MM.1S (cell line): Measurements from ENCODE around the gene ADCY10.
"Not testable (repeated sequence)": the region's sequence is repeated elsewhere in the genome, so short reads cannot be mapped to it uniquely, and the experiment has no call there.

Source experiments
- DNase-seq: peaks from one replicate; pipeline ENCODE4 v3.0.0-alpha.2; 2015
- H2AFZ ChIP-seq: fragments of 300-600 bp; sonication (generic); 2 replicates; pipeline ENCODE4 v1.6.0; 2016; ENCODE audit warnings: antibody characterized with exemption, low read length
- H3F3A ChIP-seq: fragments of 300-600 bp; sonication (generic); 2 replicates; pipeline ENCODE4 v1.6.1; 2016; ENCODE audit warnings: mild to moderate bottlenecking, antibody characterized with exemption, low read length, moderate library complexity, mixed read lengths; ENCODE audit not compliant: insufficient read depth
- H3K27ac ChIP-seq: fragments of 300-600 bp; sonication (generic); 2 replicates; pipeline ENCODE4 v1.5.1; 2016; ENCODE audit warnings: mild to moderate bottlenecking, low read length
- H3K27me3 ChIP-seq: fragments of 300-600 bp; sonication (generic); replicated peaks from 2 replicates; pipeline ENCODE4 v1.6.0; 2016; ENCODE audit warnings: low read length; ENCODE audit not compliant: insufficient read depth
- H3K36me3 ChIP-seq: fragments of 300-600 bp; sonication (generic); replicated peaks from 2 replicates; pipeline ENCODE4 v1.6.1; 2016; ENCODE audit warnings: mild to moderate bottlenecking, low read length, mixed read lengths; ENCODE audit not compliant: insufficient read depth
- H3K4me1 ChIP-seq: fragments of 300-600 bp; sonication (generic); 2 replicates; pipeline ENCODE4 v1.6.1; 2016; ENCODE audit warnings: low read length, mixed read lengths
- H3K4me2 ChIP-seq: fragments of 300-600 bp; sonication (generic); 2 replicates; pipeline ENCODE4 v1.6.0; 2016; ENCODE audit warnings: low read depth, low read length
- H3K4me3 ChIP-seq: fragments of 300-600 bp; sonication (generic); 2 replicates; pipeline ENCODE4 v1.5.1; 2016; ENCODE audit warnings: low read length, mixed read lengths
- H3K79me2 ChIP-seq: fragments of 300-600 bp; sonication (generic); 2 replicates; pipeline ENCODE4 v1.6.1; 2016; ENCODE audit warnings: mixed run types, low read length, mixed read lengths
- H3K9ac ChIP-seq: fragments of 300-600 bp; sonication (generic); 2 replicates; pipeline ENCODE4 v1.6.1; 2016; ENCODE audit warnings: low read length, mixed read lengths
- H3K9me2 ChIP-seq: fragments of 300-600 bp; sonication (generic); replicated peaks from 2 replicates; pipeline ENCODE4 v1.6.1; 2016; ENCODE audit warnings: mild to moderate bottlenecking, low read length, mixed read lengths; ENCODE audit not compliant: insufficient read depth
- H3K9me3 ChIP-seq: fragments of 300-600 bp; sonication (generic); replicated peaks from 2 replicates; pipeline ENCODE4 v1.6.1; 2016; ENCODE audit warnings: mild to moderate bottlenecking, low read length, mixed read lengths; ENCODE audit not compliant: insufficient read depth
- H4K20me1 ChIP-seq: fragments of 300-600 bp; sonication (generic); 2 replicates; pipeline ENCODE4 v1.6.1; 2016; ENCODE audit warnings: mild to moderate bottlenecking, low read length, moderate library complexity, mixed read lengths; ENCODE audit not compliant: insufficient read depth
- EZH2 ChIP-seq: fragments of 300-600 bp; sonication (generic); optimal IDR thresholded peaks from 2 replicates; pipeline ENCODE3; 2017; ENCODE audit warnings: low read depth, mild to moderate bottlenecking, antibody characterized with exemption, low read length, mixed read lengths
- EZH2phosphoT487 ChIP-seq: fragments of 300-600 bp; sonication (generic); IDR thresholded peaks from 2 replicates; pipeline ENCODE4 v1.6.1; 2018; ENCODE audit warnings: antibody characterized with exemption, low read length
- TF ChIP-seq, protein P1 (sequence below): fragments of 300-600 bp; sonication (generic); IDR thresholded peaks from 2 replicates; pipeline ENCODE4 v1.5.1; 2016; ENCODE audit warnings: antibody characterized with exemption, low read length, mixed read lengths

ADCY10 gene

DNA sequence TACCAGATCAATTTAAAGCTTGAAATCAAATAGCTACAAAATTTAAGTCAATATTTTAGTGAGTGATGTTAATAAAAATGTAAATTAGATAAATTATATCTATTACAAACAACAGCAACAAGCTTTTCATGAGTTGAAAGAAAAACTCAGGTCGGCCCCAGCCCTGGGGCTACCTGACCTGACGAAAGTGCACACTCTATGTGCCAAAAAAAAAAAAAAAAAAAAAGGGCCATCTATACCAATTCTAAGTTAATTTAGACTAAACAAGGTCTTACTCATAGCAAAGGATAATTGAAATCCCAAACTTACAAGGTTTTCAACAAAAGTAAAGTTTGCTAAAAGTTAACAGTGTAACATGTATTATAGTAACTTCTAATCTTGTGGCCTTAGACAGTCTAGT, 47.6 kb downstream of the ADCY10 start:
- H3K4me1 ChIP-seq, H3K36me3 ChIP-seq, H3K27me3 ChIP-seq, H3K4me2 ChIP-seq, H3K27ac ChIP-seq, H3K79me2 ChIP-seq, H4K20me1 ChIP-seq, H3K9ac ChIP-seq, H3K9me3 ChIP-seq, H3K9me2 ChIP-seq, H3K4me3 ChIP-seq, H2AFZ ChIP-seq, DNase-seq, H3F3A ChIP-seq: not testable (repeated sequence)

DNA sequence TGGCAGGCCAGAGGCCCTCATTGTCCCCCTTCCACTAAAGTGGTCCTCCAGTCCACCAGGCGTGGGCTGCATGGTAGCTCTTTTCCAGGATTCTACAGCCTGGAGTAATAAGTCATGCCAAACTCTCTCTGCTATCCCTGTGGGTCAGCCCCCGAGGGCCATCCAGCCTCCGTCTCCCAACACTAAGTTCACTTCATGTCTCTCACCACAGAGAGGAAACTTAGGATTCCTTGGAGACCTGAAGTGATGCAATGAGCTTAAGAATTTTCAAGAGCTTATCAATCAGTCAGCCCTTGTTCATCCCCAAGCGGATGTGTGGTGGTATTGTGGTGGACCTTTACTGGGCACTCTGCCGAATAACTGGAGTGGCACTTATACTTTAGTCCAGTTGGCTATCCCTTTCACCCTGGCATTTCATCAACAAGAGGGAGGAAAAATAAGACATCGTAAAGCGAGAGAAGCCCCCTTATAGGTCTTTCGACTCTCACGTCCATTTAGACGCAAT, 48.1 kb downstream of the ADCY10 start:
- not testable (repeated sequence) for H3K4me1 ChIP-seq, H3K4me2 ChIP-seq, DNase-seq, H3K4me3 ChIP-seq, H3K9me2 ChIP-seq, H3K9me3 ChIP-seq, H3F3A ChIP-seq, H3K27me3 ChIP-seq, H3K9ac ChIP-seq, H3K27ac ChIP-seq, H2AFZ ChIP-seq, H3K79me2 ChIP-seq, H4K20me1 ChIP-seq, H3K36me3 ChIP-seq

- not testable (repeated sequence) for H4K20me1 ChIP-seq, H3K36me3 ChIP-seq, H3F3A ChIP-seq, H2AFZ ChIP-seq, H3K4me3 ChIP-seq, H3K9me3 ChIP-seq, H3K9ac ChIP-seq, H3K79me2 ChIP-seq, DNase-seq, H3K9me2 ChIP-seq, H3K27ac ChIP-seq, H3K4me2 ChIP-seq, H3K4me1 ChIP-seq, H3K27me3 ChIP-seq
These were observed 48.7 kb downstream of the ADCY10 start for GRCh38 chr1:167865193-167865592.

DNA sequence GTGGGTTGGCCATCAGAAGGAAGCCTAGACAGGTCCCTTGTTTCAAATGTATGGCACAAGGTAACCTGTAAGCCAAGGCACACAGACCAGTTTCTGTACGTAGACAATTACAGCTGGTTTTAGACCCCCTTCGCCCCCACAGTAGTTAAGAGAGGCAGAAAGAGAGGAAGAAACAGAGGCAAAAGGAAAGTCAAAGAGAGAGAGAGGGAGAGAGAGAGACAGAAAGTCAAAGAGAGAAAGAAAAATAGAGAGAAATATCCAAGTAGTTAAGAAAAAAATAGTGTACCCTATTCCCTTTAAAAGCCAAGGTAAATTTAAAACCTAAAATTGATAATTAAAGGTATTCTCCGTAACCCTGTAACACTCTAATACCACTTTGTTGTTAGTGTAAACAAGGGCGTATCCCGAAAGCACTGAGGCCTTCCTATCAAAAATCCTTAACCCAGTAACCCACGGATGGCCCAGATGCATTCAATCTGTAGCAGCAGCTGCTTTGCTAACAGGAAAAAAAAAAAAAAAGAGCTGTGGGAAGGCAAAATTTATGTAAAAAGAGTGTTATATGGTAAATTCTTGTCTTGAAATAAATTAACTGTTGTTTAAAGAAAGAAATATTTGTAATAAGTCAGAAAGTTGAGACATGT, 49.4 kb downstream of the ADCY10 start:
- Histone ChIP-seq H3K27me3 (no peaks in the 10 kb centered on the region), H3K9ac (no peak overlapping the region), H3K4me2 (no peak overlapping the region), H3K36me3 (no peaks in the 10 kb centered on the region), H3K4me3 (no peak overlapping the region), H2AFZ (no peak overlapping the region), H4K20me1 (no peaks in the 10 kb centered on the region), H3F3A (no peaks in the 10 kb centered on the region), H3K27ac (no peak overlapping the region), H3K4me1 (no peaks in the 10 kb centered on the region), H3K79me2 (no peaks in the 10 kb centered on the region), H3K9me3 (no peaks in the 10 kb centered on the region), H3K9me2 (no peaks in the 10 kb centered on the region)
- DNase-seq: no peak
- no peak for TF ChIP-seq EZH2

GRCh38 chr1:167863921-167864279, 50.0 kb downstream of the ADCY10 start:
- H3K9ac ChIP-seq: no peak overlapping the region
- H3K79me2 ChIP-seq: no peaks in the 10 kb centered on the region
- TF ChIP-seq EZH2 (no peak), EZH2phosphoT487 (no peak)
- TF ChIP-seq, protein P1, sequence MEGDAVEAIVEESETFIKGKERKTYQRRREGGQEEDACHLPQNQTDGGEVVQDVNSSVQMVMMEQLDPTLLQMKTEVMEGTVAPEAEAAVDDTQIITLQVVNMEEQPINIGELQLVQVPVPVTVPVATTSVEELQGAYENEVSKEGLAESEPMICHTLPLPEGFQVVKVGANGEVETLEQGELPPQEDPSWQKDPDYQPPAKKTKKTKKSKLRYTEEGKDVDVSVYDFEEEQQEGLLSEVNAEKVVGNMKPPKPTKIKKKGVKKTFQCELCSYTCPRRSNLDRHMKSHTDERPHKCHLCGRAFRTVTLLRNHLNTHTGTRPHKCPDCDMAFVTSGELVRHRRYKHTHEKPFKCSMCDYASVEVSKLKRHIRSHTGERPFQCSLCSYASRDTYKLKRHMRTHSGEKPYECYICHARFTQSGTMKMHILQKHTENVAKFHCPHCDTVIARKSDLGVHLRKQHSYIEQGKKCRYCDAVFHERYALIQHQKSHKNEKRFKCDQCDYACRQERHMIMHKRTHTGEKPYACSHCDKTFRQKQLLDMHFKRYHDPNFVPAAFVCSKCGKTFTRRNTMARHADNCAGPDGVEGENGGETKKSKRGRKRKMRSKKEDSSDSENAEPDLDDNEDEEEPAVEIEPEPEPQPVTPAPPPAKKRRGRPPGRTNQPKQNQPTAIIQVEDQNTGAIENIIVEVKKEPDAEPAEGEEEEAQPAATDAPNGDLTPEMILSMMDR: no peak
- H3F3A ChIP-seq: no peaks in the 10 kb centered on the region
- H3K9me2 ChIP-seq: no peaks in the 10 kb centered on the region
- no peaks in the 10 kb centered on the region for H3K9me3 ChIP-seq
- H3K4me1 ChIP-seq: no peaks in the 10 kb centered on the region
- H3K27me3 ChIP-seq: no peaks in the 10 kb centered on the region
- H2AFZ ChIP-seq: no peak overlapping the region
- H4K20me1 ChIP-seq: no peaks in the 10 kb centered on the region
- no peak overlapping the region for H3K27ac ChIP-seq
- no peak overlapping the region for H3K4me3 ChIP-seq
- H3K36me3 ChIP-seq: no peaks in the 10 kb centered on the region
- H3K4me2 ChIP-seq: no peak overlapping the region
- DNase-seq: no peak

DNA sequence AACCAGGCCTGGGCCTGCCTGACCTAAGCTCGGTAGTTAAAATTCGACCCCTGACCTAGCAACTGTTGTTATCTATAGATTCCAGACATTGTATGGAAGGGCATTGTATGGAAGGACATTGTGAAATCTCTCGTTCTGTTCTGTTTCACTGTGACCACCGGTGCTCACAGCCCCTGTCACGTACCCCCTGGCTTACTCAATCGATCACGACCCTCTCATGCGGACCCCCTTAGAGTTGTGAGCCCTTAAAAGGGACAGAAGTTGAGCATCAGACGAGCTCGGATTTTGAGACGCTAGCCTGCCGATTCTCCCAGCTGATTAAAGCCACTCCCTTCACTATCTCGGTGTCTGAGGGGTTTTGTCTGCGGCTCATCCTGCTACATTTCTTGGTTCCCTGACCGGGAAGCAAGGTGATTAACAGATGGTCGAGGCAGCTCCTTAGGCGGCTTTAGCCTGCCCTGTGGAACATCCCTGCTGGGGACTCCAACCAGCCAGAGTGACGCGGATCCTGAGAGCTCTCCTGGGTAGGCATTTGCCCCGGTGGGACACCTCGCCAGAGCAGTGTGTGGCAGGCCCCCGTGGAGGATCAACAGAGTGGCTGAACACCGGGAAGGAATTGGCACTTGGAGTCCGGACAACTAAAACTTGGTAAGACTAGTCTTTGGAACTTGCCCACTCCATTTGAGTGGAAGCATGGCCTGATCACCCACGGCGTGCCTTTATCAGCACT, 50.6 kb downstream of the ADCY10 start:
- H3K9me2 ChIP-seq, H2AFZ ChIP-seq, H3F3A ChIP-seq, H3K9ac ChIP-seq, H3K4me2 ChIP-seq, H3K4me1 ChIP-seq, H3K79me2 ChIP-seq, H4K20me1 ChIP-seq, H3K36me3 ChIP-seq, H3K27ac ChIP-seq, H3K27me3 ChIP-seq, DNase-seq, H3K9me3 ChIP-seq, H3K4me3 ChIP-seq: not testable (repeated sequence)
